Right lobe of liver (tissue), 6 donors: ENCODE measurements around the gene PFDN4. TPM values are rescaled to one million over a fixed set of nuclear protein-coding genes. Genes with fewer than 3 reads are reported as not detected.

Experiments used
- ATAC-seq, 4 donors: fragments of 200-7000 bp; cut with Tn5 transposase; one replicate each; pipeline ENCODE4 v1.9.1; 2020; ENCODE audit warnings: mild to moderate bottlenecking in 4 of 4, moderate library complexity in 4 of 4
- DNase-seq, 3 donors: peaks; one replicate each; pipeline ENCODE4 v3.0.0-alpha.2; 2020
- H3K27ac ChIP-seq, 3 donors: fragments of 200-600 bp; one replicate each; pipeline ENCODE4 v1.8.0; 2022
- H3K27me3 ChIP-seq, 2 donors: fragments of 200-600 bp; one replicate each; pipeline ENCODE4 v1.8.0; 2022
- H3K36me3 ChIP-seq, 4 donors: fragments of 200-600 bp; sonication (generic) in 1 of 4; one replicate each; pipeline versions ENCODE4 v1.5.1 to v1.8.0; 2017 to 2022; ENCODE audit warnings: control low read depth in 1 of 4
- H3K4me1 ChIP-seq, 4 donors: fragments of 200-600 bp; sonication (generic) in 1 of 4; one replicate each; pipeline versions ENCODE4 v1.5.1 to v1.8.0; 2017 to 2022; ENCODE audit warnings: control low read depth in 1 of 4
- H3K4me3 ChIP-seq, 3 donors: fragments of 200-600 bp; one replicate each; pipeline ENCODE4 v1.8.0; 2022
- H3K9me3 ChIP-seq, 4 donors: fragments of 200-600 bp; sonication (generic) in 1 of 4; one replicate each; pipeline versions ENCODE4 v1.5.1 to v1.8.0; 2017 to 2022; ENCODE audit warnings: control low read depth in 1 of 4
- POLR2A ChIP-seq: fragments of 450-650 bp; IDR thresholded peaks from one replicate; pipeline ENCODE4 v1.6.1; 2017; ENCODE audit warnings: antibody characterized with exemption, mild to moderate bottlenecking
- WGBS: methylation state at CpG from one replicate; pipeline ENCODE4 v1.1.6; 2018; ENCODE audit warnings: low coverage, low lambda C conversion rate; ENCODE audit not compliant: insufficient coverage; ENCODE audit errors: missing lambda C conversion rate; 5-methylcytosine and 5-hydroxymethylcytosine counted together
- intact Hi-C, 2 donors: fragments of 100-400 bp; cut with DNase I; formaldehyde crosslinking; loops; one replicate each; pipeline versions ENCODE4 v1.11.2 to v1.14.1; 2022
- total RNA-seq, 6 experiments: library from RNA; depleted of rRNA in 2 of 6; stranded (reverse); fragments of >200 nt in 2 of 6; fragmentation: NEBNext Ultra II Directional in 3 of 6; extraction: Animal tissue kit (Norgen Biotek cat#: 25700) in 3 of 6; gene quantifications; one replicate each; pipeline versions ENCODE4 v1.1.0 to v1.2.4, GENCODE V29; 2016 to 2023
- TF ChIP-seq, protein P1 (sequence below), 4 donors: fragments of 200-600 bp in 3 of 4; fragments of 450-650 bp in 1 of 4; IDR thresholded peaks; one replicate each; pipeline versions ENCODE4 v1.5.1 to v1.8.0; 2016 to 2022; ENCODE audit warnings: antibody characterized with exemption in 4 of 4, mild to moderate bottlenecking in 2 of 4
- donor health status: DM: no; HTN: yes; CAD: no.
- donor health status: DM: no; HTN: no; CAD: no.
- donor health status: DM: no; HTN: no; CAD: no.
- donor health status: DM: no; HTN: yes; CAD: no.
- donor health status: DM: no; HTN: yes; CAD: no.

The PFDN4 gene
- total RNA-seq, 6 experiments from 2014 or later = 4.2 to 50.9 (median 7.9) TPM

DNA sequence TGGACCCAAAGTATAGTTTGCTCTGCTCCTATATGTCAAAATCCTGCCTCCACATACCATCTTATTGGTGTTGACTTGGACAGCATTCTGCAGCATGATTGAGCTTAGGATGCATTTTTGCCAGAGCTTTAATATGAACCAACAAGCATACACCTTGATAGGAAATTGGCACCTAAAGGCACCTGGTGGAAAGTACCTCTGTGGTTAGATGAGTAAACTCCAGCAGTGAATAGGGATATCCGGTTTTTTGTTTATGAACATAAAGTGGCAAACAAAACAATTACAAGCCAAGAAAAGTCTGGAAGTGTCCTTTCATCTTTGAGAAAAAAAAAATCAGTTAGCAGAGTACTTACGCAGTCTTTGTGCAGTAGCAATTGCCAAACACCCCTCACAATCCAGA lies 27.9 kb upstream of the PFDN4 start:
- WGBS = 52% methylated on average over 2 of the region's 2 CpGs
- ATAC-seq = no peak

DNA sequence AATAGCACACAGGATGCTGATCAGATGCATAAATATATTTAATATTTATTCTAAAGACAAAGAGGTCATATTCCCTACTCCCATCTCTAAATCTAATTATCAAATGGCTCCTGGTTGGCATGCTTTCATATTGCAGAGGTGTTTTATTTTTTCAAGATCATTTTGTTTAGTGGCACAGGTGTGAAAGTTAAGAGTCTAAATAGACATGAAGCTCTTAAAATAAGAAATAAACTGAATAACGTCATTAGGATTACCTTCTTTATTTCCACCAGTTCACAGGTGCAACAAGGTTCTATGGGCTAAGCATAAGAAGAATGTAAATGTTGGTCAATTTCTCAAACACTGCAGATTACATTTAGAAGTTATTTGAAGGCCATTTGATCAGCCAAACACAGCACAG lies 27.0 kb upstream of the PFDN4 start:
- Histone ChIP-seq H3K9me3 (no peaks in the 10 kb centered on the region), H3K4me1 (no peaks in the 10 kb centered on the region), H3K27ac (no peak overlapping the region), H3K4me3 (no peak overlapping the region), H3K27me3 (no peaks in the 10 kb centered on the region), H3K36me3 (no peaks in the 10 kb centered on the region)
- DNase-seq (no peak), ATAC-seq (no peak)
- intact Hi-C loops = no loop called here
- TF ChIP-seq, protein P1, sequence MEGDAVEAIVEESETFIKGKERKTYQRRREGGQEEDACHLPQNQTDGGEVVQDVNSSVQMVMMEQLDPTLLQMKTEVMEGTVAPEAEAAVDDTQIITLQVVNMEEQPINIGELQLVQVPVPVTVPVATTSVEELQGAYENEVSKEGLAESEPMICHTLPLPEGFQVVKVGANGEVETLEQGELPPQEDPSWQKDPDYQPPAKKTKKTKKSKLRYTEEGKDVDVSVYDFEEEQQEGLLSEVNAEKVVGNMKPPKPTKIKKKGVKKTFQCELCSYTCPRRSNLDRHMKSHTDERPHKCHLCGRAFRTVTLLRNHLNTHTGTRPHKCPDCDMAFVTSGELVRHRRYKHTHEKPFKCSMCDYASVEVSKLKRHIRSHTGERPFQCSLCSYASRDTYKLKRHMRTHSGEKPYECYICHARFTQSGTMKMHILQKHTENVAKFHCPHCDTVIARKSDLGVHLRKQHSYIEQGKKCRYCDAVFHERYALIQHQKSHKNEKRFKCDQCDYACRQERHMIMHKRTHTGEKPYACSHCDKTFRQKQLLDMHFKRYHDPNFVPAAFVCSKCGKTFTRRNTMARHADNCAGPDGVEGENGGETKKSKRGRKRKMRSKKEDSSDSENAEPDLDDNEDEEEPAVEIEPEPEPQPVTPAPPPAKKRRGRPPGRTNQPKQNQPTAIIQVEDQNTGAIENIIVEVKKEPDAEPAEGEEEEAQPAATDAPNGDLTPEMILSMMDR (IDR thresholded peaks at IDR 0.05) = no peak
- no peak for TF ChIP-seq POLR2A
- WGBS = 88% methylated on average over 1 of the region's 1 CpG

More for the DNA sequence above, 27.9 kb upstream of the PFDN4 start:
- Histone ChIP-seq H3K27me3 (no peaks in the 10 kb centered on the region), H3K4me3 (no peak overlapping the region), H3K4me1 (no peaks in the 10 kb centered on the region), H3K9me3 (no peaks in the 10 kb centered on the region), H3K27ac (no peak overlapping the region), H3K36me3 (no peaks in the 10 kb centered on the region)
- intact Hi-C loops = no loop called here
- TF ChIP-seq, protein P1 (IDR thresholded peaks at IDR 0.05) = no peak
- TF ChIP-seq POLR2A = no peak
- no peak for DNase-seq

DNA sequence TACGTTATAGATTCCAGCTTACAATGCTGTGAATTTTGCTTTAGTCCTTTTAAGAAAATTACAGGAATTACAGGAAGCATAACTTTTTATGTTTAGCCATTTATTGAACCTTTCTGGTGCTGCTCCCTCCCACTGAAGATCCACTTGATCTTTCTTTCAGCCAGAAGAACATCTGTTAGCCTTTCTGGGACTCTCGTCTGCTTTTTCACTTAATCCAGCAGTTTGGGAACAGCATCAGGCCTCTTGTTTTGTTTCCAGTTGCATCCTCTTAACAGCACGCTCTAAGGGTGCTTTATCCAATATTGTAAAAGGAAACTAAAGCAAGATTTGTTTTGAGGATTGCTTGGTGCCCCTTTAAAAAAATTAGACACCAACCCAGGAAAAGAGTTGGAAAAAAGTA lies 23.8 kb upstream of the PFDN4 start:
- no peak overlapping the region for H3K27ac ChIP-seq
- no peak overlapping the region for H3K4me3 ChIP-seq
- no peaks in the 10 kb centered on the region for H3K36me3 ChIP-seq
- no peaks in the 10 kb centered on the region for H3K9me3 ChIP-seq
- intact Hi-C loops = no loop called here
- WGBS = 45% methylated on average over 3 of the region's 3 CpGs
- DNase-seq (no peak), ATAC-seq (no peak)
- TF ChIP-seq POLR2A = no peak
- TF ChIP-seq, protein P1 (IDR thresholded peaks at IDR 0.05) = no peak
- no peaks in the 10 kb centered on the region for H3K27me3 ChIP-seq
- H3K4me1 ChIP-seq = no peaks in the 10 kb centered on the region

DNA sequence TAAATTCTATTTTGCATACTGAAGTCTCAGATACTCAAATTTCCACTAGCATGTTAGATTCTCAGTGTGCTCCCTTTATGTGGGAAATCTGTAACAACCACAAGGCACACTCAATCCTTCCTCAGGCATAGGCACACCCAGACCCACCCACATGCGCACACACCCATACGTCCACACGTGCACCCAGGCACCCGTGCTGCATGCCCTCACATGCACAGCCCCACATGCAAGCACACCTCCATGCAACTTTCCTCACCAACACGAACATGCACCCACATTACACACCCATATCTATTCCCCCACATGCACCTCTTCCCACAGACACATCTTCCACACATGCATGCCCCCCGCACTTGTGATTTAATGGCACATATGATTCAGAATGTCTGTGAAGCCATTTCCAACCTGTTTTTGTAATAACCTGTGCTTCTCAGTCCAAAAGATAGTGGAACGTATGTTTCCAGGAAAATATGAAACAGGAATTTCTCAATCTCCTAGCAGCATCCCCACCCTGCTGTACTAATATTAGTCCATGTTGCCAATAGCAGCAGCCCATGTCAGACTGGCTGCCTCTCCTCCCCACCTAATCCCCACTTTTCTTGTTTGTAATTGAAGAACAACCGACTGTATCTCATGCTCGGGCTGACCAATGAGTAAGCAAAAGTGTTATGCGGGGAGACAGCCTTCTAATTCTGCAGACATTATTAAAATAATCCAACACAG lies 22.8 kb upstream of the PFDN4 start:
- no peaks in the 10 kb centered on the region for H3K4me1 ChIP-seq
- H3K27me3 ChIP-seq = no peaks in the 10 kb centered on the region
- no peak overlapping the region for H3K4me3 ChIP-seq
- DNase-seq (no peak), ATAC-seq (no peak)
- no peak for TF ChIP-seq POLR2A
- TF ChIP-seq, protein P1 (IDR thresholded peaks at IDR 0.05) = no peak
- H3K27ac ChIP-seq = no peak overlapping the region
- WGBS = 82% methylated on average over 7 of the region's 10 CpGs
- H3K36me3 ChIP-seq = no peaks in the 10 kb centered on the region
- intact Hi-C loops = no loop called here
- H3K9me3 ChIP-seq = no peaks in the 10 kb centered on the region
